Measurements from ENCODE around the gene COL25A1. TPM values are rescaled to one million over a fixed set of nuclear protein-coding genes. Genes with fewer than 3 reads are reported as not detected.

Gene COL25A1
- total RNA-seq, 4 donors from 2014 or later: 2.5 TPM; not detected in 3

GRCh38 chr4:109123951-109124350 is 178.5 kb downstream of the COL25A1 start:
- H3K4me1 ChIP-seq: no peaks in the 10 kb centered on the region
- no peak for TF ChIP-seq CTCF (IDR thresholded peaks at IDR 0.05)
- TF ChIP-seq POLR2A (IDR thresholded peaks at IDR 0.05): no peak
- H3K9me3 ChIP-seq: no peaks in the 10 kb centered on the region
- H3K27ac ChIP-seq: no peak overlapping the region
- no peak for DNase-seq
- H3K36me3 ChIP-seq: no peaks in the 10 kb centered on the region
- no peak overlapping the region for H3K4me3 ChIP-seq
- no peaks in the 10 kb centered on the region for H3K27me3 ChIP-seq

DNA sequence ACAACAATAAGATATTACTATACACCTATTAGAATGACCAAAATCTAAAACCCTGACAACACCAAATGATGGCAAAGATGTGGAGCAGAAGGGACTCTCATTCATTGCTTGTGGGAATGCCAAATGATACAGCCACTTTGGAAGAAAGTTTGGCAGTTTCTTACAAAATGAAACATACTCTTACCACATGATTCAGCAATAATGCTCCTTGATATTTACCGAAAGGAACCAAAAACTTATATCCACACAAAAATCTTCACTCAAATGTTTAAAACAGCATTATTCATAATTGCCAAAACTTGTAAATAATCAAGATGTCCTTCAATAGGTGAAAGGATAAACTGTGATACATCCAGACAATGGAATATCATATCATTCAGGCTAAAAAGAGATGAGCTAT is 180.9 kb downstream of the COL25A1 start:
- no peak for TF ChIP-seq CTCF (IDR thresholded peaks at IDR 0.05)
- TF ChIP-seq POLR2A (IDR thresholded peaks at IDR 0.05): no peak
- H3K27ac ChIP-seq: no peak overlapping the region
- no peaks in the 10 kb centered on the region for H3K9me3 ChIP-seq
- H3K36me3 ChIP-seq: no peaks in the 10 kb centered on the region
- no peak overlapping the region for H3K4me3 ChIP-seq
- no peaks in the 10 kb centered on the region for H3K27me3 ChIP-seq
- no peaks in the 10 kb centered on the region for H3K4me1 ChIP-seq
- no peak for DNase-seq

DNA sequence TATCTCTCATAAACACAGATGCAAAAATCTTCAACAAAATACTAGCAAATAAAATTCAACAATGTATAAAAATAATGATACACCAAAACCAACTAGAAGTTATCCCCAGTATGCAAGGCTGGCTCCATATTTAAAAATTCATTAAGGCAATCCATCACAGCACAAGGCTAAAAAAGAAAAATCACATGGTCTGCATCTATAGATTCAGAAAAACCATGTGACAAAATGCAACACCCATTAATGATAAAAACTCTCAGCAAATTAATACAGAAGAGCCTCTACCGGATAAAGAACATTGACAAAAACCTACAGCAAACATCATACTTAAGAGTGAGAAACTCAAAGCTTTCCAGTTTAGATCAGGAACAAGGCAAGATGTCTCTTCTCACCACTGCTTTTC is 182.6 kb downstream of the COL25A1 start:
- Histone ChIP-seq H3K27ac (no peak overlapping the region), H3K9me3 (no peaks in the 10 kb centered on the region), H3K4me1 (no peaks in the 10 kb centered on the region), H3K4me3 (no peak overlapping the region), H3K27me3 (no peaks in the 10 kb centered on the region), H3K36me3 (no peaks in the 10 kb centered on the region)
- TF ChIP-seq CTCF (IDR thresholded peaks at IDR 0.05): no peak
- TF ChIP-seq POLR2A (IDR thresholded peaks at IDR 0.05): no peak
- no peak for DNase-seq

GRCh38 chr4:109118635-109119034 is 183.8 kb downstream of the COL25A1 start:
- H3K4me1 ChIP-seq: no peaks in the 10 kb centered on the region
- H3K9me3 ChIP-seq: no peaks in the 10 kb centered on the region
- TF ChIP-seq CTCF (IDR thresholded peaks at IDR 0.05) (no peak), POLR2A (IDR thresholded peaks at IDR 0.05) (no peak)
- H3K4me3 ChIP-seq: no peak overlapping the region
- no peak for DNase-seq
- no peaks in the 10 kb centered on the region for H3K36me3 ChIP-seq
- H3K27ac ChIP-seq: no peak overlapping the region
- H3K27me3 ChIP-seq: no peaks in the 10 kb centered on the region

DNA sequence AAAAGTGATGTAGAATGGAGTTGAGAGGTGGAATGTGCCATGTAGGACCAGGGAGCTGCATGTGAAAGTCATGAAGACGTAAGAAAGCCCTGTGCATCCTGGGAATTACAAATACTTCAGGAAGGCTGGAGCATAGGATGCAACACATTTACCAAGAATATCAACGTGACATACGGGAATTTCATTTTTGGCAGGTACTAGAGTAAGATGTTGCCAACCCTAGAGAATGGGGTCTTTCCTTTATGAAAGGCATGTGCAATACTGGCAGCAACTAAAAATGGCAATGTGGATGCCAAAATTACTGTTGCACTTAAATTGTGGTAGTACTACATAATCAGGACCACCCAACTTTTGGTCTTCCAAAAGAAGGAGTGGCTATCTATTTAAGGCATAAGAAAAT is 188.0 kb downstream of the COL25A1 start:
- no peak overlapping the region for H3K4me3 ChIP-seq
- no peaks in the 10 kb centered on the region for H3K27me3 ChIP-seq
- no peak for DNase-seq
- H3K9me3 ChIP-seq: no peaks in the 10 kb centered on the region
- no peaks in the 10 kb centered on the region for H3K36me3 ChIP-seq
- TF ChIP-seq CTCF (IDR thresholded peaks at IDR 0.05): no peak
- no peak for TF ChIP-seq POLR2A (IDR thresholded peaks at IDR 0.05)
- H3K4me1 ChIP-seq: no peaks in the 10 kb centered on the region
- H3K27ac ChIP-seq: no peak overlapping the region

GRCh38 chr4:109113521-109113920 is 188.9 kb downstream of the COL25A1 start:
- no peaks in the 10 kb centered on the region for H3K4me1 ChIP-seq
- TF ChIP-seq CTCF (IDR thresholded peaks at IDR 0.05): no peak
- no peak for TF ChIP-seq POLR2A (IDR thresholded peaks at IDR 0.05)
- no peaks in the 10 kb centered on the region for H3K36me3 ChIP-seq
- H3K27ac ChIP-seq: no peak overlapping the region
- no peak for DNase-seq
- H3K4me3 ChIP-seq: no peak overlapping the region
- H3K27me3 ChIP-seq: no peaks in the 10 kb centered on the region
- H3K9me3 ChIP-seq: no peaks in the 10 kb centered on the region
